SJCRH30 (cell line): ENCODE measurements around the gene CAMSAP1. TPM values are rescaled to one million over a fixed set of nuclear protein-coding genes. Genes with fewer than 3 reads are reported as not detected.

Experiments
- DNase-seq, 2 experiments: peaks; one replicate each; pipeline ENCODE4 v3.0.0-alpha.2; 2015 to 2020
- H3K27ac ChIP-seq: fragments of 250-450 bp; sonication (Bioruptor Pico); 2 replicates; pipeline ENCODE4 v1.5.1; 2020; ENCODE audit warnings: mild to moderate bottlenecking, moderate library complexity
- H3K27me3 ChIP-seq: fragments of 250-450 bp; sonication (Bioruptor Pico); 2 replicates; pipeline ENCODE4 v1.5.1; 2020; ENCODE audit warnings: mild to moderate bottlenecking, moderate library complexity
- H3K36me3 ChIP-seq: fragments of 250-450 bp; sonication (Bioruptor Pico); 2 replicates; pipeline ENCODE4 v1.5.1; 2020; ENCODE audit warnings: mild to moderate bottlenecking, moderate library complexity
- H3K4me1 ChIP-seq: fragments of 250-450 bp; sonication (Bioruptor Pico); 2 replicates; pipeline ENCODE4 v1.5.1; 2020; ENCODE audit warnings: mild to moderate bottlenecking, moderate library complexity
- H3K4me3 ChIP-seq: fragments of 250-450 bp; sonication (Bioruptor Pico); 2 replicates; pipeline ENCODE4 v1.5.1; 2020; ENCODE audit warnings: mild to moderate bottlenecking, moderate library complexity
- H3K9me3 ChIP-seq: fragments of 250-450 bp; sonication (Bioruptor Pico); replicated peaks from 2 replicates; pipeline ENCODE4 v1.5.1; 2020; ENCODE audit warnings: mild to moderate bottlenecking, moderate library complexity
- total RNA-seq: library from RNA; depleted of rRNA; stranded (reverse); fragments of >200 nt; shearing (Covaris generic); gene quantifications from 2 replicates; pipeline ENCODE4 v1.2.3, GENCODE V29; 2014

CAMSAP1 gene
- total RNA-seq, 1 experiment from 2014 or later: 42.3 TPM

- no peaks in the 10 kb centered on the region for H3K4me1 ChIP-seq
- H3K9me3 ChIP-seq: peaks cover 9% of the 10 kb centered on the region
Observed at GRCh38 chr9:135847833-135848232, 59.5 kb downstream of the CAMSAP1 start.

GRCh38 chr9:135840539-135840938 is 66.8 kb downstream of the CAMSAP1 start:
- Histone ChIP-seq H3K4me3 (no peak overlapping the region), H3K27ac (no peak overlapping the region), H3K27me3 (no peaks in the 10 kb centered on the region), H3K4me1 (no peaks in the 10 kb centered on the region), H3K36me3 (peaks cover 20% of the 10 kb centered on the region), H3K9me3 (peaks cover 9% of the 10 kb centered on the region)
- no peak for DNase-seq

More at GRCh38 chr9:135847833-135848232, 59.5 kb downstream of the CAMSAP1 start:
- Histone ChIP-seq H3K4me3 (no peak overlapping the region), H3K27ac (no peak overlapping the region), H3K27me3 (no peaks in the 10 kb centered on the region), H3K36me3 (peaks cover 10% of the 10 kb centered on the region; the same call in 1 of the 2 replicates)
- no peak for DNase-seq

- Histone ChIP-seq H3K9me3 (peaks cover 9% of the 10 kb centered on the region), H3K27ac (no peak overlapping the region), H3K36me3 (peaks cover 20% of the 10 kb centered on the region), H3K27me3 (no peaks in the 10 kb centered on the region), H3K4me1 (no peaks in the 10 kb centered on the region), H3K4me3 (no peak overlapping the region)
- no peak for DNase-seq
Observed at GRCh38 chr9:135840107-135840506, 67.2 kb downstream of the CAMSAP1 start.

- Histone ChIP-seq H3K4me1 (no peaks in the 10 kb centered on the region), H3K9me3 (peaks cover 7% of the 10 kb centered on the region), H3K27ac (no peak overlapping the region), H3K36me3 (peaks cover 20% of the 10 kb centered on the region), H3K4me3 (no peak overlapping the region), H3K27me3 (no peaks in the 10 kb centered on the region)
- no peak for DNase-seq
Observed at GRCh38 chr9:135839516-135839915, 67.8 kb downstream of the CAMSAP1 start.

GRCh38 chr9:135835131-135835530 is 72.2 kb downstream of the CAMSAP1 start:
- Histone ChIP-seq H3K4me1 (no peaks in the 10 kb centered on the region), H3K27me3 (no peaks in the 10 kb centered on the region), H3K9me3 (0 out of 2 replicates have a peak, but pooled peaks cover 2% of the 10 kb centered on the region), H3K4me3 (no peak overlapping the region), H3K27ac (no peak overlapping the region), H3K36me3 (peaks cover 7% of the 10 kb centered on the region)
- no peak for DNase-seq

GRCh38 chr9:135833864-135834263 is 73.5 kb downstream of the CAMSAP1 start:
- H3K36me3 ChIP-seq: peaks cover 10% of the 10 kb centered on the region
- H3K4me1 ChIP-seq: no peaks in the 10 kb centered on the region
- H3K9me3 ChIP-seq: peaks cover 4% of the 10 kb centered on the region

GRCh38 chr9:135830496-135830895 is 76.8 kb downstream of the CAMSAP1 start:
- no peaks in the 10 kb centered on the region for H3K4me1 ChIP-seq

More at GRCh38 chr9:135833864-135834263, 73.5 kb downstream of the CAMSAP1 start:
- no peak for DNase-seq
- Histone ChIP-seq H3K4me3 (no peak overlapping the region), H3K27ac (no peak overlapping the region), H3K27me3 (no peaks in the 10 kb centered on the region)

GRCh38 chr9:135828656-135829055 is 78.7 kb downstream of the CAMSAP1 start:
- Histone ChIP-seq H3K4me1 (no peaks in the 10 kb centered on the region), H3K27me3 (no peaks in the 10 kb centered on the region), H3K36me3 (peaks cover 16% of the 10 kb centered on the region), H3K4me3 (no peak overlapping the region), H3K9me3 (peaks cover 5% of the 10 kb centered on the region), H3K27ac (no peak overlapping the region)
- DNase-seq: no peak

More at GRCh38 chr9:135830496-135830895, 76.8 kb downstream of the CAMSAP1 start:
- H3K9me3 ChIP-seq: peaks cover 7% of the 10 kb centered on the region
- no peak for DNase-seq
- H3K27ac ChIP-seq: no peak overlapping the region
- peaks cover 18% of the 10 kb centered on the region for H3K36me3 ChIP-seq
- H3K4me3 ChIP-seq: no peak overlapping the region
- H3K27me3 ChIP-seq: no peaks in the 10 kb centered on the region

- peaks cover 5% of the 10 kb centered on the region for H3K9me3 ChIP-seq
- H3K36me3 ChIP-seq: peaks cover 20% of the 10 kb centered on the region
- H3K27me3 ChIP-seq: no peaks in the 10 kb centered on the region
- no peak for DNase-seq
- H3K4me1 ChIP-seq: no peaks in the 10 kb centered on the region
- no peak overlapping the region for H3K4me3 ChIP-seq
- no peak overlapping the region for H3K27ac ChIP-seq
Observed at GRCh38 chr9:135827866-135828580, 79.3 kb downstream of the CAMSAP1 start.

GRCh38 chr9:135827301-135827700 is 80.0 kb downstream of the CAMSAP1 start:
- Histone ChIP-seq H3K4me3 (no peak overlapping the region), H3K27ac (no peak overlapping the region), H3K36me3 (peaks cover 28% of the 10 kb centered on the region), H3K9me3 (peaks cover 5% of the 10 kb centered on the region), H3K4me1 (no peaks in the 10 kb centered on the region), H3K27me3 (no peaks in the 10 kb centered on the region)
- no peak for DNase-seq

- H3K27ac ChIP-seq: no peak overlapping the region
- no peaks in the 10 kb centered on the region for H3K4me1 ChIP-seq
- peaks cover 37% of the 10 kb centered on the region for H3K36me3 ChIP-seq
- H3K4me3 ChIP-seq: no peak overlapping the region
- no peaks in the 10 kb centered on the region for H3K27me3 ChIP-seq
- peaks cover 5% of the 10 kb centered on the region for H3K9me3 ChIP-seq
- DNase-seq: no peak
Observed at GRCh38 chr9:135826188-135826545, 81.2 kb downstream of the CAMSAP1 start.

- DNase-seq: no peak
- Histone ChIP-seq H3K27me3 (no peaks in the 10 kb centered on the region), H3K36me3 (peaks cover 39% of the 10 kb centered on the region), H3K4me1 (no peaks in the 10 kb centered on the region), H3K4me3 (no peak overlapping the region), H3K9me3 (peaks cover 5% of the 10 kb centered on the region), H3K27ac (no peak overlapping the region)
Observed at GRCh38 chr9:135825435-135826187, 81.7 kb downstream of the CAMSAP1 start.

GRCh38 chr9:135823036-135823435 is 84.3 kb downstream of the CAMSAP1 start:
- Histone ChIP-seq H3K4me3 (no peak overlapping the region), H3K27ac (no peak overlapping the region), H3K4me1 (no peaks in the 10 kb centered on the region), H3K27me3 (no peaks in the 10 kb centered on the region), H3K9me3 (no peaks in the 10 kb centered on the region), H3K36me3 (peaks cover 49% of the 10 kb centered on the region)
- DNase-seq: no peak

- Histone ChIP-seq H3K4me3 (no peak overlapping the region), H3K27ac (no peak overlapping the region), H3K36me3 (peaks cover 52% of the 10 kb centered on the region), H3K9me3 (no peaks in the 10 kb centered on the region), H3K27me3 (no peaks in the 10 kb centered on the region), H3K4me1 (no peaks in the 10 kb centered on the region)
- DNase-seq: no peak
Observed at GRCh38 chr9:135822374-135822755, 85.0 kb downstream of the CAMSAP1 start.

GRCh38 chr9:135821733-135822373 is 85.5 kb downstream of the CAMSAP1 start:
- H3K27ac ChIP-seq: no peak overlapping the region
- H3K4me1 ChIP-seq: no peaks in the 10 kb centered on the region
- H3K9me3 ChIP-seq: no peaks in the 10 kb centered on the region
- H3K4me3 ChIP-seq: no peak overlapping the region
- no peaks in the 10 kb centered on the region for H3K27me3 ChIP-seq
- no peak for DNase-seq
- peaks cover 57% of the 10 kb centered on the region for H3K36me3 ChIP-seq
